Activated CD4-positive, alpha-beta memory T cell treated with anti-CD3 and anti-CD28 coated beads for 36 hours (primary cell): Measurements from ENCODE around the gene SLC26A2. TPM values are rescaled to one million over a fixed set of nuclear protein-coding genes. Genes with fewer than 3 reads are reported as not detected.
"Not testable (repeated sequence)": the region's sequence is repeated elsewhere in the genome, so short reads cannot be mapped to it uniquely, and the experiment has no call there.

Source experiments
- CTCF ChIA-PET: fragments of 350-600 bp; sonication (Branson Sonifier 250); formaldehyde crosslinking; loops from one replicate; lab custom pipeline; 2021; ENCODE audit warnings: antibody characterized with exemption, inconsistent platforms; lab: Charles Lee
- POLR2A ChIA-PET: fragments of 350-600 bp; sonication (Branson Sonifier 250); formaldehyde crosslinking; loops from one replicate; lab custom pipeline; 2021; ENCODE audit warnings: antibody characterized with exemption; lab: Charles Lee
- DNase-seq: peaks from one replicate; pipeline ENCODE4 v3.0.0-alpha.2; 2020
- H3K27ac Mint-ChIP-seq: one replicate; pipeline ENCODE4 v1.8.0; 2021; ENCODE audit warnings: mixed read lengths
- H3K27me3 Mint-ChIP-seq: one replicate; pipeline ENCODE4 v1.8.0; 2021; ENCODE audit warnings: mixed read lengths
- H3K36me3 Mint-ChIP-seq: one replicate; pipeline ENCODE4 v1.8.0; 2021; ENCODE audit warnings: mixed read lengths
- H3K4me1 Mint-ChIP-seq: one replicate; pipeline ENCODE4 v1.8.0; 2021; ENCODE audit warnings: low read depth, mixed read lengths
- H3K4me3 Mint-ChIP-seq: one replicate; pipeline ENCODE4 v1.8.0; 2021; ENCODE audit warnings: mild to moderate bottlenecking, mixed read lengths
- H3K9me3 Mint-ChIP-seq: one replicate; pipeline ENCODE4 v1.8.0; 2021; ENCODE audit warnings: mixed read lengths
- intact Hi-C: fragments of 100-400 bp; cut with micrococcal nuclease; formaldehyde crosslinking; loops from one replicate; pipeline ENCODE4 v1.15.1; 2023
- total RNA-seq, 2 experiments: library from RNA; stranded (reverse); gene quantifications; one replicate each; pipeline ENCODE4 v1.2.3, GENCODE V29; 2021

Gene SLC26A2
- total RNA-seq, 2 experiments from 2014 or later: 5.9 to 6.2 TPM

- no peak for DNase-seq
- peaks cover 5% of the 10 kb centered on the region for H3K27me3 Mint-ChIP-seq
- ChIA-PET POLR2A (interaction anchor here (0.7 kb wide), 1 partner anchor 51 kb away, joined by 3 read pairs; no protein-coding TSS in a partner anchor), CTCF (interaction anchor here (0.6 to 0.8 kb wide), 3 partner anchors 20 to 51 kb away, joined by 3 to 6 read pairs (median 4); no protein-coding TSS in a partner anchor)
- H3K4me3 Mint-ChIP-seq: no peak overlapping the region
- no peaks in the 10 kb centered on the region for H3K9me3 Mint-ChIP-seq
- intact Hi-C loops: no loop called here
- no peaks in the 10 kb centered on the region for H3K36me3 Mint-ChIP-seq
- no peak overlapping the region for H3K27ac Mint-ChIP-seq
- peaks cover 9% of the 10 kb centered on the region for H3K4me1 Mint-ChIP-seq
Measured at GRCh38 chr5:149939546-149939945, 21.0 kb upstream of the SLC26A2 start.

- Mint-ChIP-seq H3K36me3 (no peaks in the 10 kb centered on the region), H3K4me1 (peaks cover 9% of the 10 kb centered on the region), H3K27ac (no peak overlapping the region), H3K27me3 (peaks cover 5% of the 10 kb centered on the region), H3K9me3 (no peaks in the 10 kb centered on the region), H3K4me3 (no peak overlapping the region)
- ChIA-PET CTCF (no interaction called here), POLR2A (interaction anchor here (0.7 kb wide), 1 partner anchor 51 kb away, joined by 3 read pairs; no protein-coding TSS in a partner anchor)
- intact Hi-C loops: loop anchor here (1.0 kb wide), 1 partner anchor 19 kb away; no protein-coding TSS in a partner anchor
- no peak for DNase-seq
Measured at GRCh38 chr5:149940077-149940574, 20.4 kb upstream of the SLC26A2 start.

GRCh38 chr5:149940941-149941644 lies 19.5 kb upstream of the SLC26A2 start:
- no peaks in the 10 kb centered on the region for H3K9me3 Mint-ChIP-seq
- no peak overlapping the region for H3K4me3 Mint-ChIP-seq
- CTCF ChIA-PET: no interaction called here
- peaks cover 5% of the 10 kb centered on the region for H3K27me3 Mint-ChIP-seq
- peaks cover 9% of the 10 kb centered on the region for H3K4me1 Mint-ChIP-seq
- intact Hi-C loops: loop anchor here (1.0 kb wide), 1 partner anchor 18 kb away; no protein-coding TSS in a partner anchor
- H3K36me3 Mint-ChIP-seq: no peaks in the 10 kb centered on the region
- POLR2A ChIA-PET: no interaction called here
- no peak for DNase-seq
- H3K27ac Mint-ChIP-seq: no peak overlapping the region

- Mint-ChIP-seq H3K4me3 (no peak overlapping the region), H3K36me3 (no peaks in the 10 kb centered on the region), H3K27me3 (peaks cover 4% of the 10 kb centered on the region), H3K4me1 (peaks cover 9% of the 10 kb centered on the region), H3K27ac (no peak overlapping the region), H3K9me3 (no peaks in the 10 kb centered on the region)
- no peak for DNase-seq
- ChIA-PET POLR2A (no interaction called here), CTCF (no interaction called here)
- intact Hi-C loops: no loop called here
Measured at GRCh38 chr5:149941795-149942194, 18.8 kb upstream of the SLC26A2 start.

GRCh38 chr5:149942199-149942598 lies 18.4 kb upstream of the SLC26A2 start:
- peaks cover 9% of the 10 kb centered on the region for H3K4me1 Mint-ChIP-seq
- no peak for DNase-seq
- ChIA-PET POLR2A (no interaction called here), CTCF (no interaction called here)
- H3K36me3 Mint-ChIP-seq: no peaks in the 10 kb centered on the region
- intact Hi-C loops: no loop called here
- H3K9me3 Mint-ChIP-seq: no peaks in the 10 kb centered on the region
- H3K27me3 Mint-ChIP-seq: peaks cover 1% of the 10 kb centered on the region
- H3K4me3 Mint-ChIP-seq: no peak overlapping the region
- no peak overlapping the region for H3K27ac Mint-ChIP-seq

- intact Hi-C loops, H3K36me3 Mint-ChIP-seq, H3K27me3 Mint-ChIP-seq, H3K4me1 Mint-ChIP-seq, DNase-seq, H3K27ac Mint-ChIP-seq, CTCF ChIA-PET, POLR2A ChIA-PET, H3K9me3 Mint-ChIP-seq, H3K4me3 Mint-ChIP-seq: not testable (repeated sequence)
Measured at GRCh38 chr5:149942741-149943169, 17.8 kb upstream of the SLC26A2 start.

GRCh38 chr5:149943177-149943949 lies 17.2 kb upstream of the SLC26A2 start:
- H3K4me1 Mint-ChIP-seq, H3K27me3 Mint-ChIP-seq, H3K27ac Mint-ChIP-seq, intact Hi-C loops, H3K36me3 Mint-ChIP-seq, H3K4me3 Mint-ChIP-seq, POLR2A ChIA-PET, DNase-seq, H3K9me3 Mint-ChIP-seq: not testable (repeated sequence)
- CTCF ChIA-PET: interaction anchor here (0.6 kb wide), 1 partner anchor 51 kb away, joined by 3 read pairs; no protein-coding TSS in a partner anchor

GRCh38 chr5:149944666-149945065 lies 15.9 kb upstream of the SLC26A2 start, which contains the start of gene PDE6A:
PDE6A (minus strand) TSS chr5:149944793; CDS start chr5:149944673, 120 bp downstream.
- Mint-ChIP-seq H3K27ac (no peak within 1 kb of the TSS), H3K4me1 (peaks cover 6% of the 10 kb centered on the region), H3K36me3 (no peaks in the 10 kb centered on the region), H3K27me3 (peaks cover 7% of the 10 kb centered on the region), H3K4me3 (no peak within 1 kb of the TSS), H3K9me3 (no peaks in the 10 kb centered on the region)
- ChIA-PET POLR2A (no interaction called here), CTCF (no interaction called here)
- no peak for DNase-seq
- intact Hi-C loops: no loop called here

- no peaks in the 10 kb centered on the region for H3K9me3 Mint-ChIP-seq
- no peak overlapping the region for H3K27ac Mint-ChIP-seq
- intact Hi-C loops: no loop called here
- no peaks in the 10 kb centered on the region for H3K36me3 Mint-ChIP-seq
- ChIA-PET POLR2A (no interaction called here), CTCF (interaction anchor here (1.0 to 1.5 kb wide), 2 partner anchors 13 to 108 kb away, joined by 5 to 6 read pairs; no protein-coding TSS in a partner anchor)
- H3K27me3 Mint-ChIP-seq: peaks cover 7% of the 10 kb centered on the region
- no peak overlapping the region for H3K4me3 Mint-ChIP-seq
- DNase-seq: no peak
- no peaks in the 10 kb centered on the region for H3K4me1 Mint-ChIP-seq
Measured at GRCh38 chr5:149946118-149946517, 14.4 kb upstream of the SLC26A2 start.

- ChIA-PET POLR2A (no interaction called here), CTCF (interaction anchor here (0.7 to 0.9 kb wide), 3 partner anchors 8 to 97 kb away, joined by 3 to 4 read pairs (median 3); no protein-coding TSS in a partner anchor)
- no peaks in the 10 kb centered on the region for H3K4me1 Mint-ChIP-seq
- H3K4me3 Mint-ChIP-seq: no peak overlapping the region
- intact Hi-C loops: no loop called here
- H3K9me3 Mint-ChIP-seq: no peaks in the 10 kb centered on the region
- no peak overlapping the region for H3K27ac Mint-ChIP-seq
- peaks cover 6% of the 10 kb centered on the region for H3K27me3 Mint-ChIP-seq
- H3K36me3 Mint-ChIP-seq: no peaks in the 10 kb centered on the region
- no peak for DNase-seq
Measured at GRCh38 chr5:149948993-149949392, 11.6 kb upstream of the SLC26A2 start.

- DNase-seq: no peak
- intact Hi-C loops: no loop called here
- Mint-ChIP-seq H3K9me3 (no peaks in the 10 kb centered on the region), H3K27ac (no peak overlapping the region), H3K4me1 (no peaks in the 10 kb centered on the region), H3K36me3 (no peaks in the 10 kb centered on the region), H3K4me3 (no peak overlapping the region), H3K27me3 (peaks cover 6% of the 10 kb centered on the region)
- CTCF ChIA-PET: interaction anchor here (1.6 kb wide), 2 partner anchors 9 to 39 kb away, joined by 5 to 6 read pairs; partner anchors contain the start of gene SLC26A2
- POLR2A ChIA-PET: no interaction called here
Measured at GRCh38 chr5:149951138-149951749, 9.3 kb upstream of the SLC26A2 start.
